Measurements from ENCODE around the gene ZNF728. TPM values are rescaled to one million over a fixed set of nuclear protein-coding genes. Genes with fewer than 3 reads are reported as not detected.
"Not testable (repeated sequence)": the region's sequence is repeated elsewhere in the genome, so short reads cannot be mapped to it uniquely, and the experiment has no call there.

Gene ZNF728
- total RNA-seq, 1 donor from 2014 or later: not detected

DNA sequence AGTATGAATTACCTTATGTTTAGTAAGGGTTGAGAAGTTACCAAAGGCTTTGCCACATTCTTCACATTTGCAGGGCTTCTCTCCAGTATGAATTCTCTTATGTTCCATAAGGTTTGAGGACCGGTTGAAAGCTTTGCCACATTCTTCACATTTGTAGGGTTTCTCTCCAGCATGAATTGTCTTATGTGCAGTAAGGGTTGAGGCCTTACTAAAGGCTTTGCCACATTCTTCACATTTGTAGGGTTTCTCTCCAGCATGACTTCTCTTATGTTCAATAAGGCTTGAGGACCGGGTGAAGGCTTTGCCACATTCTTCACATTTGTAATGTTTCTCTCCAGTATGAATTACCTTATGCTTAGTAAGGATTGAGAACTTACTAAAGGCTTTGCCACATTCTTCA lies 26.7 kb downstream of the ZNF728 start:
- no peaks in the 10 kb centered on the region for H3K27me3 ChIP-seq
- no peaks in the 10 kb centered on the region for H3K79me2 ChIP-seq (ENCODE audit: low read depth)
- no peaks in the 10 kb centered on the region for H3K4me1 ChIP-seq
- no peak for DNase-seq (ENCODE audit: low spot score)
- Mint-ChIP-seq H3K27ac (no peak overlapping the region), H3K36me3 (no peaks in the 10 kb centered on the region), H3K27me3 (ENCODE audit: insufficient read depth, low read depth) (no peaks in the 10 kb centered on the region), H3K9me3 (peaks cover 66% of the 10 kb centered on the region), H3K4me3 (no peak overlapping the region), H3K4me1 (no peaks in the 10 kb centered on the region)
- H2AFZ ChIP-seq (replicated peaks): no peak overlapping the region
- no peak overlapping the region for H3K4me3 ChIP-seq
- no peak overlapping the region for H3K27ac ChIP-seq
- peaks cover 70% of the 10 kb centered on the region for H3K9me3 ChIP-seq (ENCODE audit: low read depth)
- no peaks in the 10 kb centered on the region for H4K20me1 ChIP-seq (ENCODE audit: low read depth)
- no peak overlapping the region for H3K4me2 ChIP-seq
- H3K36me3 ChIP-seq: no peaks in the 10 kb centered on the region
- TF ChIP-seq EZH2phosphoT487 (IDR thresholded peaks at IDR 0.05): no peak
- TF ChIP-seq, protein P1, sequence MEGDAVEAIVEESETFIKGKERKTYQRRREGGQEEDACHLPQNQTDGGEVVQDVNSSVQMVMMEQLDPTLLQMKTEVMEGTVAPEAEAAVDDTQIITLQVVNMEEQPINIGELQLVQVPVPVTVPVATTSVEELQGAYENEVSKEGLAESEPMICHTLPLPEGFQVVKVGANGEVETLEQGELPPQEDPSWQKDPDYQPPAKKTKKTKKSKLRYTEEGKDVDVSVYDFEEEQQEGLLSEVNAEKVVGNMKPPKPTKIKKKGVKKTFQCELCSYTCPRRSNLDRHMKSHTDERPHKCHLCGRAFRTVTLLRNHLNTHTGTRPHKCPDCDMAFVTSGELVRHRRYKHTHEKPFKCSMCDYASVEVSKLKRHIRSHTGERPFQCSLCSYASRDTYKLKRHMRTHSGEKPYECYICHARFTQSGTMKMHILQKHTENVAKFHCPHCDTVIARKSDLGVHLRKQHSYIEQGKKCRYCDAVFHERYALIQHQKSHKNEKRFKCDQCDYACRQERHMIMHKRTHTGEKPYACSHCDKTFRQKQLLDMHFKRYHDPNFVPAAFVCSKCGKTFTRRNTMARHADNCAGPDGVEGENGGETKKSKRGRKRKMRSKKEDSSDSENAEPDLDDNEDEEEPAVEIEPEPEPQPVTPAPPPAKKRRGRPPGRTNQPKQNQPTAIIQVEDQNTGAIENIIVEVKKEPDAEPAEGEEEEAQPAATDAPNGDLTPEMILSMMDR (IDR thresholded peaks at IDR 0.05): no peak
- TF ChIP-seq EZH2 (IDR thresholded peaks at IDR 0.05): no peak
- no peaks in the 10 kb centered on the region for H3F3A ChIP-seq (ENCODE audit: low read depth)
- H3K9ac ChIP-seq: no peak overlapping the region

DNA sequence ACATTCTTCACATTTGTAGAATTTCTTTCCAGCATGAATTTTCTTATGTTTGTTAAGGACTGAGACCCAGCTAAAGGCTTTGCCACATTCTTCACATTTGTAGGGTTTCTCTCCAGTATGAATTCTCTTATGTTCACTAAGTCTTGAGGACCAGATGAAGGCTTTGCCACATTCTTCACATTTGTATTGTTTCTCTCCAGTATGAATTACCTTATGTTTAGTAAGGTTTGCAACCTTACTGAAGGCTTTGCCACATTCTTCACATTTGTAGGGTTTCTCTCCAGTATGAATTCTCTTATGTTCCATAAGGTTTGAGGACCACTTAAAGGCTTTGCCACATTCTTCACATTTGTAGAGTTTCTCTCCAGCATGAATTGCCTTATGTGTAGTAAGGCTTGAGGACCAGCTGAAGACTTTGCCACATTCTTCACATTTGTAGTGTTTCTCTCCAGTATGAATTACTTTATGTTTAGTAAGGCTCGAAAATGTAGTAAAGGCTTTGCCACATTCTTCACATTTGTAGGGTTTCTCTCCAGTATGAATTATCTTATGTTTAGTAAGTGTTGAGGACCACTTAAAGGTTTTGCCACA lies 27.3 kb downstream of the ZNF728 start:
- not testable (repeated sequence) for DNase-seq (ENCODE audit: low spot score); H4K20me1 ChIP-seq (ENCODE audit: low read depth); H3K9ac ChIP-seq; H3K4me3 Mint-ChIP-seq; H3K27ac ChIP-seq; H3K27me3 Mint-ChIP-seq (ENCODE audit: insufficient read depth, low read depth); H3K27ac Mint-ChIP-seq; H3K79me2 ChIP-seq (ENCODE audit: low read depth); H2AFZ ChIP-seq (replicated peaks); H3K36me3 Mint-ChIP-seq; H3K4me1 ChIP-seq; H3K27me3 ChIP-seq; H3K4me2 ChIP-seq; H3K4me3 ChIP-seq; H3K4me1 Mint-ChIP-seq; H3F3A ChIP-seq (ENCODE audit: low read depth); H3K36me3 ChIP-seq
- H3K9me3 Mint-ChIP-seq: peaks cover 63% of the 10 kb centered on the region
- peaks cover 76% of the 10 kb centered on the region for H3K9me3 ChIP-seq (ENCODE audit: low read depth)

DNA sequence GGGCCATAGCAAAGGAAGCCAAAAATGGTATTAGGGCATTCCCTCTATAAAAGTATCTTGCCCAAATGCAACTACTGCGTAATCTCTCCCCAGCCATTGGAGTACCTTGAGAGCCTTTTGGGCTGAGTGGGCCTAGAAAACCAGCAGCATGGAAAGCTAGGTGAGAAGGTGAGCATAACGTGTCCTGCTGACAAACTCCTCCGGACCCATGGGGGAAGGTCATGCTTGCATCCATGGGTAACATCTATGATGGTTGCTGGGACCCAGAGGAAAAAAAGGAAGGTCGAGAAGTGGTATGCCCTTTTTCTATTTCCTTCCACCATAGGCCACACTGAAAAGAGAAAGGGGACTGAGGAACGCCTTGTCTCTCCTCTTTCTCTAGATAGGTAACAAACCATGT lies 57.4 kb downstream of the ZNF728 start:
- Histone ChIP-seq H3K4me3 (no peak overlapping the region), H3K27me3 (no peaks in the 10 kb centered on the region), H3K27ac (no peak overlapping the region), H4K20me1 (ENCODE audit: low read depth) (no peaks in the 10 kb centered on the region), H3K9ac (no peak overlapping the region), H3K36me3 (no peaks in the 10 kb centered on the region), H2AFZ (replicated peaks) (no peak overlapping the region), H3K9me3 (ENCODE audit: low read depth) (peaks cover 63% of the 10 kb centered on the region), H3F3A (ENCODE audit: low read depth) (no peaks in the 10 kb centered on the region), H3K79me2 (ENCODE audit: low read depth) (no peaks in the 10 kb centered on the region), H3K4me2 (no peak overlapping the region), H3K4me1 (no peaks in the 10 kb centered on the region)
- no peaks in the 10 kb centered on the region for H3K27me3 Mint-ChIP-seq (ENCODE audit: insufficient read depth, low read depth)
- H3K9me3 Mint-ChIP-seq: peaks cover 46% of the 10 kb centered on the region
- DNase-seq (ENCODE audit: low spot score): peak; percentile 33
- no peaks in the 10 kb centered on the region for H3K4me1 Mint-ChIP-seq
- H3K4me3 Mint-ChIP-seq: no peak overlapping the region
- H3K27ac Mint-ChIP-seq: no peak overlapping the region
- TF ChIP-seq, protein P1 (IDR thresholded peaks at IDR 0.05): no peak
- TF ChIP-seq EZH2 (IDR thresholded peaks at IDR 0.05) (no peak), EZH2phosphoT487 (IDR thresholded peaks at IDR 0.05) (no peak)
- no peaks in the 10 kb centered on the region for H3K36me3 Mint-ChIP-seq

DNA sequence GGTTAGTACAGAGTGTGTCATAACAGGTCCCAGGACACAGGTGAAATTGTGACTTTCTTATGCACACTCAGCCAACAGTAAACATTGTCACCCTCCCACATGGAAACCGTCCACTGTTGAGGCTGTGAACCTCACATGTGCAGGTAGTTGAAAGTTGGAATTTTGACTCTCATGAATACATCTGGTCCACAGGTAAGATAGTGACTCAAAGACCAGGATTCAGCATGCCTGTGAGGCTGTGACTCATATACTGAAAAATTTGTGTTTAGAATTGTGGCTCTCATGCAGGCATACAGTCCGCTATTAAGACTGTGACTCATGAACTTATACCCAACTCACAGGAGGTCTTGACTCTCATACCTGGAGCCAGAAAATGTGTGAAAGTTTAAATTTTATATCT lies 67.8 kb downstream of the ZNF728 start:
- Histone ChIP-seq H4K20me1 (ENCODE audit: low read depth) (no peaks in the 10 kb centered on the region), H3K4me3 (no peak overlapping the region), H3K79me2 (ENCODE audit: low read depth) (no peaks in the 10 kb centered on the region), H3K4me1 (no peaks in the 10 kb centered on the region), H3K27ac (no peak overlapping the region), H3K9ac (no peak overlapping the region), H3K4me2 (no peak overlapping the region), H3F3A (ENCODE audit: low read depth) (no peaks in the 10 kb centered on the region), H2AFZ (replicated peaks) (no peak overlapping the region), H3K27me3 (no peaks in the 10 kb centered on the region), H3K36me3 (no peaks in the 10 kb centered on the region), H3K9me3 (ENCODE audit: low read depth) (peaks cover 30% of the 10 kb centered on the region)
- DNase-seq (ENCODE audit: low spot score): no peak
- Mint-ChIP-seq H3K4me3 (no peak overlapping the region), H3K9me3 (peaks cover 45% of the 10 kb centered on the region), H3K36me3 (no peaks in the 10 kb centered on the region), H3K27me3 (ENCODE audit: insufficient read depth, low read depth) (peaks cover 2% of the 10 kb centered on the region), H3K27ac (no peak overlapping the region), H3K4me1 (no peaks in the 10 kb centered on the region)
- TF ChIP-seq EZH2 (IDR thresholded peaks at IDR 0.05) (no peak), EZH2phosphoT487 (IDR thresholded peaks at IDR 0.05) (no peak)
- TF ChIP-seq, protein P1 (IDR thresholded peaks at IDR 0.05): no peak

DNA sequence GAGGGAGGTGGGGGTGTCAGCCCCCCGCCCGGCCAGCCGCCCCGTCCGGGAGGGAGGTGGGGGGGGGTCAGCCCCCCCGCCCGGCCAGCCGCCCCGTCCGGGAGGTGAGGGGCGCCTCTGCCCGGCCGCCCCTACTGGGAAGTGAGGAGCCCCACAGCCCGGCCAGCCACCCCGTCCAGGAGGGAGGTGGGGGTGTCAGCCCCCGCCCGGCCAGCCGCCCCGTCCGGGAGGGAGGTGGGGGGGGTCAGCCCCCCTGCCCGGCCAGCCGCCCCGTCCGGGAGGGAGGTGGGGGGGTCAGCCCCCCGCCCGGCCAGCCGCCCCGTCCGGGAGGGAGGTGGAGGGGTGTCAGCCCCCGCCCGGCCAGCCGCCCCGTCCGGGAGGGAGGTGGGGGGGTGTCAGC lies 75.4 kb downstream of the ZNF728 start:
- not testable (repeated sequence) for H4K20me1 ChIP-seq (ENCODE audit: low read depth); H3K79me2 ChIP-seq (ENCODE audit: low read depth); H3K4me2 ChIP-seq; H3K27me3 Mint-ChIP-seq (ENCODE audit: insufficient read depth, low read depth); H3F3A ChIP-seq (ENCODE audit: low read depth); H2AFZ ChIP-seq (replicated peaks); H3K9ac ChIP-seq; H3K4me3 Mint-ChIP-seq; H3K27ac Mint-ChIP-seq; H3K4me1 Mint-ChIP-seq; H3K27me3 ChIP-seq; DNase-seq (ENCODE audit: low spot score); H3K4me1 ChIP-seq; H3K36me3 Mint-ChIP-seq; H3K36me3 ChIP-seq; H3K9me3 ChIP-seq (ENCODE audit: low read depth); H3K27ac ChIP-seq; H3K4me3 ChIP-seq
- H3K9me3 Mint-ChIP-seq: peaks cover 38% of the 10 kb centered on the region

DNA sequence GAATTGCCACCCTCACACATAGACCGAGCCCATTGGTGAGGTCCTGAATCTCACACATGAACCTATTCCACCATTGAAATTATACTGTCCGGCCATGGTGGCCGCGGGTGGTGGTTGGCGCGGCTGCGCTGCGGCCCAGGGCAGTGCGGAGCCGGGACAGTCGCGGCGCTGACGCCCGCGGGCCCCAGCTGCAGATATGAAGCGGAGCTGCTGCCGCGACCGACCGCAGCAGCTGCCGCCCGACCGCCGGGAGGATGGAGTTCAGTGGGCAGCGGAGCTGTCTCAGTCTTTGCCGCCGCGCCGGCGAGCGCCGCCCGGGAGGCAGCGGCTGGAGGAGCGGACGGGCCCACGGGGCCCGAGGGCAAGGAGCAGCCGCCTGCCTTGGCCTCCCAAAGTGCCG lies 77.8 kb downstream of the ZNF728 start:
- H3K27ac Mint-ChIP-seq; H3K4me2 ChIP-seq; DNase-seq (ENCODE audit: low spot score); H3K9ac ChIP-seq; H3K36me3 ChIP-seq; H3K27me3 ChIP-seq; H2AFZ ChIP-seq (replicated peaks); H3K4me1 Mint-ChIP-seq; H3K4me3 Mint-ChIP-seq; H3K27me3 Mint-ChIP-seq (ENCODE audit: insufficient read depth, low read depth); H4K20me1 ChIP-seq (ENCODE audit: low read depth); H3K4me3 ChIP-seq; H3F3A ChIP-seq (ENCODE audit: low read depth); H3K36me3 Mint-ChIP-seq; H3K9me3 ChIP-seq (ENCODE audit: low read depth); H3K4me1 ChIP-seq; H3K27ac ChIP-seq; H3K79me2 ChIP-seq (ENCODE audit: low read depth): not testable (repeated sequence)
- H3K9me3 Mint-ChIP-seq: peaks cover 54% of the 10 kb centered on the region
